ACC112 (cell line): Measurements from ENCODE around the gene SIPA1L3.

ENCODE experiments used
- H2AFZ ChIP-seq: fragments of 200-600 bp; sonication (generic); one replicate; pipeline ENCODE4 v1.6.0; 2017; ENCODE audit warnings: antibody characterized with exemption, low read length; ENCODE audit not compliant: unreplicated experiment
- H3K27ac ChIP-seq: fragments of 200-600 bp; sonication (generic); 2 replicates; pipeline ENCODE4 v1.5.1; 2014; ENCODE audit warnings: low read depth, mild to moderate bottlenecking, antibody characterized with exemption, low read length, moderate library complexity
- H3K27me3 ChIP-seq: fragments of 200-600 bp; sonication (generic); 2 replicates; pipeline ENCODE4 v1.6.1; 2014; ENCODE audit warnings: mild to moderate bottlenecking, antibody characterized with exemption, low read length, moderate library complexity, mixed read lengths; ENCODE audit not compliant: insufficient read depth
- H3K36me3 ChIP-seq: fragments of 200-600 bp; sonication (generic); 2 replicates; pipeline ENCODE4 v1.6.1; 2016; ENCODE audit warnings: mild to moderate bottlenecking, antibody characterized with exemption, low read length, moderate library complexity, mixed read lengths; ENCODE audit not compliant: insufficient read depth
- H3K4me1 ChIP-seq: fragments of 200-600 bp; sonication (generic); one replicate; pipeline ENCODE4 v1.6.1; 2016; ENCODE audit warnings: low read length, mixed read lengths; ENCODE audit not compliant: insufficient read depth, unreplicated experiment, control insufficient read depth
- H3K4me3 ChIP-seq: fragments of 200-600 bp; sonication (generic); 2 replicates; pipeline ENCODE4 v1.5.1; 2014; ENCODE audit warnings: mild to moderate bottlenecking, low read depth, low read length
- H3K79me2 ChIP-seq: fragments of 200-600 bp; sonication (generic); one replicate; pipeline ENCODE4 v1.6.0; 2016; ENCODE audit warnings: low read length; ENCODE audit not compliant: control insufficient read depth, unreplicated experiment, insufficient read depth

SIPA1L3 gene

GRCh38 chr19:38045554-38046253 is 138.7 kb downstream of the SIPA1L3 start:
- Histone ChIP-seq H2AFZ (no peak overlapping the region), H3K27ac (no peak overlapping the region), H3K27me3 (no peaks in the 10 kb centered on the region), H3K79me2 (peaks cover 7% of the 10 kb centered on the region), H3K4me1 (no peaks in the 10 kb centered on the region), H3K36me3 (no peaks in the 10 kb centered on the region; the same call in 1 of the 2 replicates), H3K4me3 (no peak overlapping the region)

- Histone ChIP-seq H3K79me2 (peaks cover 7% of the 10 kb centered on the region), H3K4me1 (no peaks in the 10 kb centered on the region), H3K27me3 (no peaks in the 10 kb centered on the region), H2AFZ (no peak overlapping the region), H3K27ac (no peak overlapping the region), H3K36me3 (no peaks in the 10 kb centered on the region; the same call in 1 of the 2 replicates), H3K4me3 (no peak overlapping the region)
Measured at GRCh38 chr19:38046254-38047048, 139.4 kb downstream of the SIPA1L3 start.

- H3K27ac ChIP-seq: no peak overlapping the region
- no peaks in the 10 kb centered on the region; the same call in 1 of the 2 replicates for H3K36me3 ChIP-seq
- H3K27me3 ChIP-seq: no peaks in the 10 kb centered on the region
- H2AFZ ChIP-seq: no peak overlapping the region
- H3K4me3 ChIP-seq: no peak overlapping the region
- H3K79me2 ChIP-seq: peaks cover 7% of the 10 kb centered on the region
- H3K4me1 ChIP-seq: no peaks in the 10 kb centered on the region
Measured at GRCh38 chr19:38047049-38047438, 140.0 kb downstream of the SIPA1L3 start.

GRCh38 chr19:38047641-38048040 is 140.6 kb downstream of the SIPA1L3 start:
- Histone ChIP-seq H3K4me3 (no peak overlapping the region), H3K27ac (no peak overlapping the region), H3K27me3 (no peaks in the 10 kb centered on the region), H2AFZ (no peak overlapping the region), H3K4me1 (no peaks in the 10 kb centered on the region), H3K36me3 (no peaks in the 10 kb centered on the region), H3K79me2 (peaks cover 7% of the 10 kb centered on the region)

GRCh38 chr19:38049105-38049649 is 142.2 kb downstream of the SIPA1L3 start:
- H3K4me3 ChIP-seq: no peak overlapping the region
- no peaks in the 10 kb centered on the region for H3K79me2 ChIP-seq
- H3K27ac ChIP-seq: no peak overlapping the region
- no peaks in the 10 kb centered on the region for H3K4me1 ChIP-seq
- H3K27me3 ChIP-seq: no peaks in the 10 kb centered on the region
- no peaks in the 10 kb centered on the region for H3K36me3 ChIP-seq
- H2AFZ ChIP-seq: no peak overlapping the region

GRCh38 chr19:38055010-38055409 is 148.0 kb downstream of the SIPA1L3 start:
- no peaks in the 10 kb centered on the region for H3K79me2 ChIP-seq
- no peaks in the 10 kb centered on the region for H3K27me3 ChIP-seq
- no peak overlapping the region for H2AFZ ChIP-seq
- peaks cover under 1% of the 10 kb centered on the region for H3K4me1 ChIP-seq
- H3K27ac ChIP-seq: no peak overlapping the region
- no peak overlapping the region for H3K4me3 ChIP-seq
- H3K36me3 ChIP-seq: no peaks in the 10 kb centered on the region

GRCh38 chr19:38055655-38056521 is 148.9 kb downstream of the SIPA1L3 start:
- Histone ChIP-seq H3K4me1 (peaks cover 6% of the 10 kb centered on the region), H3K27me3 (no peaks in the 10 kb centered on the region), H3K27ac (no peak overlapping the region), H3K4me3 (no peak overlapping the region), H3K36me3 (no peaks in the 10 kb centered on the region), H2AFZ (no peak overlapping the region), H3K79me2 (no peaks in the 10 kb centered on the region)

GRCh38 chr19:38056646-38057045 is 149.6 kb downstream of the SIPA1L3 start:
- Histone ChIP-seq H3K4me3 (no peak overlapping the region), H3K79me2 (no peaks in the 10 kb centered on the region), H3K4me1 (peaks cover 13% of the 10 kb centered on the region), H3K27me3 (no peaks in the 10 kb centered on the region), H3K27ac (no peak overlapping the region), H3K36me3 (no peaks in the 10 kb centered on the region), H2AFZ (no peak overlapping the region)

- no peaks in the 10 kb centered on the region for H3K36me3 ChIP-seq
- H3K4me3 ChIP-seq: no peak overlapping the region
- peaks cover 3% of the 10 kb centered on the region for H3K79me2 ChIP-seq
- no peaks in the 10 kb centered on the region for H3K27me3 ChIP-seq
- peaks cover 14% of the 10 kb centered on the region for H3K4me1 ChIP-seq
- no peak overlapping the region for H3K27ac ChIP-seq
- no peak overlapping the region for H2AFZ ChIP-seq
Measured at GRCh38 chr19:38057959-38058690, 151.1 kb downstream of the SIPA1L3 start.

- peaks cover 14% of the 10 kb centered on the region for H3K4me1 ChIP-seq
- H2AFZ ChIP-seq: no peak overlapping the region
- H3K4me3 ChIP-seq: no peak overlapping the region
- H3K36me3 ChIP-seq: no peaks in the 10 kb centered on the region
- H3K27ac ChIP-seq: peak overlapping the region; percentile 9; the same call in 1 of the 2 replicates
- peaks cover 3% of the 10 kb centered on the region for H3K79me2 ChIP-seq
- H3K27me3 ChIP-seq: no peaks in the 10 kb centered on the region
Measured at GRCh38 chr19:38059897-38060296, 152.9 kb downstream of the SIPA1L3 start.
